Lung (tissue), 13 donors: Measurements from ENCODE around the gene ZNF362. TPM values are rescaled to one million over a fixed set of nuclear protein-coding genes. Genes with fewer than 3 reads are reported as not detected.
A peak's percentile ranks its signal among the peaks of the same experiment; 100 is the strongest.

ENCODE experiments used
- ATAC-seq: fragments of 200-7000 bp; cut with Tn5 transposase; one replicate; pipeline ENCODE4 v1.9.1; 2020; ENCODE audit warnings: moderate number of reproducible peaks; ENCODE audit not compliant: insufficient read depth, low FRiP score
- DNase-seq, 3 donors: peaks; one replicate each; pipeline ENCODE4 v3.0.0-alpha.2; 2013 to 2017
- H3K27ac ChIP-seq, 2 donors: one replicate each; pipeline ENCODE4 v1.5.1; 2013; ENCODE audit warnings: mild to moderate bottlenecking in 2 of 2, moderate library complexity in 2 of 2, control low read depth in 1 of 2, inconsistent platforms in 1 of 2, low read depth in 1 of 2, low read length in 1 of 2
- H3K27me3 ChIP-seq, 3 donors: one replicate each; pipeline ENCODE4 v1.5.1; 2013; ENCODE audit warnings: low read length in 2 of 3; ENCODE audit not compliant: control insufficient read depth in 3 of 3, insufficient read depth in 3 of 3
- H3K36me3 ChIP-seq, 4 donors: one replicate each; pipeline ENCODE4 v1.5.1; 2013; ENCODE audit warnings: low read length in 4 of 4, mild to moderate bottlenecking in 1 of 4, moderate library complexity in 1 of 4; ENCODE audit not compliant: control insufficient read depth in 4 of 4, insufficient read depth in 4 of 4
- H3K4me1 ChIP-seq, 5 donors: one replicate each; pipeline ENCODE4 v1.5.1; 2013; ENCODE audit warnings: low read length in 5 of 5, mild to moderate bottlenecking in 2 of 5, moderate library complexity in 1 of 5; ENCODE audit not compliant: control insufficient read depth in 5 of 5, insufficient read depth in 5 of 5
- H3K4me3 ChIP-seq: one replicate; pipeline ENCODE4 v1.5.1; 2013; ENCODE audit warnings: mild to moderate bottlenecking, control low read depth, moderate library complexity
- H3K9ac ChIP-seq, 2 donors: one replicate each; pipeline ENCODE4 v1.5.1; 2013; ENCODE audit warnings: low read length in 2 of 2, control low read depth in 1 of 2; ENCODE audit not compliant: insufficient read depth in 1 of 2
- H3K9me3 ChIP-seq, 4 donors: one replicate each; pipeline ENCODE4 v1.5.1; 2013; ENCODE audit warnings: low read length in 3 of 4, mild to moderate bottlenecking in 1 of 4, moderate library complexity in 1 of 4; ENCODE audit not compliant: control insufficient read depth in 4 of 4, insufficient read depth in 3 of 4
- WGBS, 2 donors: extraction: QIAGEN DNeasy Blood & Tissue Kit; methylation state at CpG; one replicate each; pipeline ENCODE4 v1.1.7; 2013; 5-methylcytosine and 5-hydroxymethylcytosine counted together
- polyA plus RNA-seq, 2 donors: library from polyadenylated mRNA; stranded (reverse); fragments of 200-250 nt; gene quantifications; one replicate each; pipeline ENCODE4 v1.2.1, GENCODE V29; 2013
- small RNA-seq: library from RNA; depleted of rRNA; stranded (forward); fragments of <200 nt; gene quantifications from one replicate; pipeline ENCODE3, GENCODE V24; 2014; ENCODE audit warnings: low replicate concordance
- total RNA-seq, 2 donors: library from RNA; depleted of rRNA in 1 of 2; stranded (reverse); fragments of >200 nt in 1 of 2; gene quantifications; one replicate each; pipeline ENCODE4 v1.2.1, GENCODE V29; 2014 to 2021
- TF ChIP-seq, protein P1 (sequence below): IDR thresholded peaks from 2 replicates; pipeline ENCODE4 v1.5.1; 2012; ENCODE audit warnings: mild to moderate bottlenecking; ENCODE audit errors: control extremely low read depth, extremely low read depth
- donor health status: control.
- donor health status: control.
- donor health status: Bipolar disorder and iron deficiency.
- donor health status: healthy.
- donor health status: DM: yes; HTN: yes; CAD: no.

Gene ZNF362
- total and polyA plus RNA-seq, 4 donors = 10.2 to 35.0 (median 16.5) TPM

DNA sequence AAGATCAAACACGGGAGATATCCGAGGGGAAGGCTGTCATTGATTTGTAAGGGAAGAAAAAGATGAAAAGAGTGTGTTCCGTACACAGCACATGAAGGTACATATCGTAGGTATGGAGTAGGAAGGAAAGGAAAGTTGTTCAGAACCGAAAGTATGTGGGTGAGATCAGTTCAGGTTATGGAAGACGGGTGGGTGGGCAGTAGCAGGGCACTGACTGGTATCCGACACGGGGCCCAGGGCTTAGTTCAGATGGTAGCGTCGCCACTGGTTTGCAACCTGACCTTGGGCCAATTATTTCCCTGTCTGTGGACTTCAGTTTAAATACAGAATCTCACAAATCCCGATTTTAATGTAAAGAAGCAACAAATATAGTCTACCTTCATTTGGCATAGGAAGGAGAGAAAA is 92.4 kb downstream of the ZNF362 start:
- H3K27me3 ChIP-seq = no peaks in the 10 kb centered on the region
- H3K4me1 ChIP-seq = peaks cover 7 to 55% (median 22%) of the 10 kb centered on the region in 5 donors
- peak overlapping the region; percentile 19 for H3K4me3 ChIP-seq
- H3K9ac ChIP-seq = peak overlapping the region; percentile 80 to 89
- DNase-seq (peak in 1 of 3 donors; percentile 32), ATAC-seq (no peak)
- TF ChIP-seq, protein P1, sequence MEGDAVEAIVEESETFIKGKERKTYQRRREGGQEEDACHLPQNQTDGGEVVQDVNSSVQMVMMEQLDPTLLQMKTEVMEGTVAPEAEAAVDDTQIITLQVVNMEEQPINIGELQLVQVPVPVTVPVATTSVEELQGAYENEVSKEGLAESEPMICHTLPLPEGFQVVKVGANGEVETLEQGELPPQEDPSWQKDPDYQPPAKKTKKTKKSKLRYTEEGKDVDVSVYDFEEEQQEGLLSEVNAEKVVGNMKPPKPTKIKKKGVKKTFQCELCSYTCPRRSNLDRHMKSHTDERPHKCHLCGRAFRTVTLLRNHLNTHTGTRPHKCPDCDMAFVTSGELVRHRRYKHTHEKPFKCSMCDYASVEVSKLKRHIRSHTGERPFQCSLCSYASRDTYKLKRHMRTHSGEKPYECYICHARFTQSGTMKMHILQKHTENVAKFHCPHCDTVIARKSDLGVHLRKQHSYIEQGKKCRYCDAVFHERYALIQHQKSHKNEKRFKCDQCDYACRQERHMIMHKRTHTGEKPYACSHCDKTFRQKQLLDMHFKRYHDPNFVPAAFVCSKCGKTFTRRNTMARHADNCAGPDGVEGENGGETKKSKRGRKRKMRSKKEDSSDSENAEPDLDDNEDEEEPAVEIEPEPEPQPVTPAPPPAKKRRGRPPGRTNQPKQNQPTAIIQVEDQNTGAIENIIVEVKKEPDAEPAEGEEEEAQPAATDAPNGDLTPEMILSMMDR = no peak
- peaks cover 0 to 2% (median 0%) of the 10 kb centered on the region in 4 donors for H3K9me3 ChIP-seq
- WGBS, 2 donors = 2 to 4% methylated on average over 11 of the region's 11 CpGs
- H3K36me3 ChIP-seq = peaks cover 0 to 3% (median 0%) of the 10 kb centered on the region in 4 donors
- peak overlapping the region; percentile 96 for H3K27ac ChIP-seq

DNA sequence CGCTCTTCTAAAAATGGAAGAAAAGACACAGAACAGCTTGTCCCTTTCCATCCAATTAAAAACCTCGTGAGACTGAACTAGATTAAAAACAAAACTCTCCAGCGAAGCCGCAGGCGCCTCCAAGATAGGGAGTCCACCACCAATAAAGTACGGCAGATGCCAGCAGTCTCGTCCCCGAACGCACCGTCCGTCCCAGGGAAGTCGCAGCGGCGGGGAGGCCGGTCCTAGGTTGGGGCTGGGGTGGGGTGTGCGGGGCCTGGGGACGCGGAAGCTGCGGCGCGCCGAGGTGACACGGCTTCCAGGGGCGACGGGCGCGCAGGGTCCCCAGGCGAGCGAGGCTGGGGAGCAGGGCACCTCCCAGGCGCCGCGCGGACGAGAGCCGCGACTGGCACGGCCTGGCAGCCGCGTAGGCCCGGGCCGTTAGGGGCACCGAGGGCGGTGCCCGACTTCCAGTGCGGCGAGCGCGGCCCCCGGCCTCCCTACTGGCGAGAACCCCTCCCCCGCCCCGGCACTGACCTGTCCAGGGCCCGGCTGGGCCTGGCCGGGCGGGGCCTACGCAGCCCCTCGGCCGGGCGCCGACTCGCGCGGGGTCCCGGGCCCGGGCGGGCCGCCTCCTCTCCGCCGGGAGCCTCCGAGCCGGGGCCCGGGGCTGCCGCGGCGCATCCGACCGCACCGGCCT is 92.9 kb downstream of the ZNF362 start:
- H3K4me1 ChIP-seq = peaks cover 6 to 49% (median 22%) of the 10 kb centered on the region in 5 donors
- H3K36me3 ChIP-seq = no peaks in the 10 kb centered on the region
- TF ChIP-seq, protein P1 = no peak
- peak overlapping the region; percentile 89 for H3K4me3 ChIP-seq
- H3K27me3 ChIP-seq = no peaks in the 10 kb centered on the region
- peak; percentile 1 for ATAC-seq
- WGBS, 2 donors = 0% methylated on average over 70 to 78 of the region's 78 CpGs
- peak; percentile 43 to 50 (median 49) for DNase-seq
- peak overlapping the region; percentile 96 for H3K27ac ChIP-seq
- H3K9me3 ChIP-seq = peaks cover 0 to 2% (median 0%) of the 10 kb centered on the region in 4 donors
- H3K9ac ChIP-seq = peak overlapping the region; percentile 80 to 89

DNA sequence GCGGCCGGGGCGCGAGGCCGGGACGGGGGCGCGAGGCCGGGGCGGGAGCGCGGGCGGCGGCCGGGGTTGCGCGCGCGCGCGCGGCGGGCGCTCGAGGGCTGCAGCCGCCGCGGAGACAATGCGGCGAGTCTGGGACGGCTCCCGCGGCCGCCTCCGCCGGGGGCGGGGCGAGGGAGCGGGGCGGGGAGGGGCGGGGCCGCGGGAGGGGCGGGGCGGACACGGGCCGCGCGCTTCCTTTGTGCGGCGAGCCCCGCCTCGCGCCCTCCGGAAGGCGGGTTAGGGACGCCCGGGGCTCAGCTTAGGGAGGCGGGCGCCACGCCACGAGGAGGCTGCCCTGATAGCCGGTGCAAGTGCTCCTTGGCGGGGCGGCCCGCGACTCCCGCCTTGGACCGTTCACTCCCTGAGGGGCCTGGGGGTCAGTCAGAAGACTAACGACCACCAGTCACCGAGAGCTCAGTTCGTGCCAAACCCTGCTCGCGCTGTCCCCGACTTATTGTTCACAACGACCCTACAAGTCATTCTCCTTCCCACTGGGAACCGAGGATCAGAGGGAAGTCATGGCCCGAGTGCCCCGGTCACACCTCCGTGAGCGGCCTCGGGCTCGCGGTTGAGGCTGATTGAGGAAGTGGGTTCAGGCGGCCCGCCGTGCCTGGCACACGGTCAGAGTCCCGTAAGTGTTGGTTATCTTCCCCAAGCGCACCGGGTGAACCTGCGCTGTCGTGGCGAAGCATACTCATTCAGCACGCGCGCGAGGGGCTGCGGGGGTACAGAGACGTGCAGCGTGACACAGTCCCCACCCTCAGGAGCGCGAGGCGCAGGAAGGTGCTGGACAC is 93.7 kb downstream of the ZNF362 start:
- Histone ChIP-seq H3K9ac (peak overlapping the region; percentile 54 to 65), H3K9me3 (peaks cover 0 to 2% (median 0%) of the 10 kb centered on the region in 4 donors), H3K36me3 (peaks cover 0 to 3% (median 0%) of the 10 kb centered on the region in 4 donors), H3K4me1 (peaks cover 4 to 42% (median 21%) of the 10 kb centered on the region in 5 donors), H3K27me3 (no peaks in the 10 kb centered on the region), H3K27ac (peak overlapping the region; percentile 96), H3K4me3 (peak overlapping the region; percentile 89)
- peak; percentile 94 for ATAC-seq
- TF ChIP-seq, protein P1 = no peak
- peak; percentile 90 to 94 (median 92) for DNase-seq
- 0% methylated on average over 80 to 104 of the region's 104 CpGs for WGBS, 2 donors

Small RNAs within 50 kb of the gene (small RNA-seq; reads per million reads assigned to genes)
- gene RN7SKP16 = not detected

Other genes with a start within 250 kb of the ZNF362 start
- gene AK2, start 219.6 kb upstream of the ZNF362 start, total RNA-seq = 100 to 1,000 TPM in 1 of 2 donors, 10 to 100 TPM in 1; 86.8 to 127 TPM
- gene AK2, start 219.6 kb upstream of the ZNF362 start, polyA plus RNA-seq = 100 to 1,000 TPM in 1 of 2 donors, 10 to 100 TPM in 1; 87.6 to 115 TPM
- 10 to 100 TPM in 1 of 2 donors, 1 to 10 TPM in 1; 6.2 to 12.8 TPM for gene AZIN2, start 175.3 kb upstream of the ZNF362 start, total RNA-seq
- gene AZIN2, start 175.3 kb upstream of the ZNF362 start, polyA plus RNA-seq = 1 to 10 TPM; 1.2 to 1.5 TPM
- gene TRIM62, start 74.4 kb upstream of the ZNF362 start, total RNA-seq = 1 to 10 TPM; 4.2 to 6.7 TPM
- 1 to 10 TPM; 2.6 to 4.4 TPM for gene TRIM62, start 74.4 kb upstream of the ZNF362 start, polyA plus RNA-seq
- under 1 TPM in 1 of 2 donors, not detected in 1; 0.28 TPM for gene A3GALT2, start 64.6 kb downstream of the ZNF362 start, total RNA-seq
- gene A3GALT2, start 64.6 kb downstream of the ZNF362 start, polyA plus RNA-seq = under 1 TPM in 1 of 2 donors, not detected in 1; 0.07 TPM
- 100 to 1,000 TPM in 1 of 2 donors, 10 to 100 TPM in 1; 79.9 to 141 TPM for gene PHC2, start 174.6 kb downstream of the ZNF362 start, total RNA-seq
- 100 to 1,000 TPM; 102 to 311 TPM for gene PHC2, start 174.6 kb downstream of the ZNF362 start, polyA plus RNA-seq
- gene ZSCAN20, start 216.2 kb downstream of the ZNF362 start, total RNA-seq = 1 to 10 TPM; 4.9 to 5.7 TPM
- 1 to 10 TPM in 1 of 2 donors, under 1 TPM in 1; 0.67 to 1.4 TPM for gene ZSCAN20, start 216.2 kb downstream of the ZNF362 start, polyA plus RNA-seq